NCI-H2196 (cell line): Measurements from ENCODE around the gene SELE.
"Not testable (repeated sequence)": the region's sequence is repeated elsewhere in the genome, so short reads cannot be mapped to it uniquely, and the experiment has no call there.

Source experiments
- DNase-seq: peaks from one replicate; lab custom pipeline; 2025; ENCODE audit not compliant: unreplicated experiment; lab: John Stamatoyannopoulos, UW

SELE gene

GRCh38 chr1:169723763-169724162, 10.1 kb downstream of the SELE start:
- DNase-seq, result no peak

GRCh38 chr1:169722779-169723178, 11.1 kb downstream of the SELE start:
- DNase-seq, result no peak

GRCh38 chr1:169715100-169715499, 18.8 kb downstream of the SELE start:
- DNase-seq, result not testable (repeated sequence)

GRCh38 chr1:169713090-169713489, 20.8 kb downstream of the SELE start:
- DNase-seq, result not testable (repeated sequence)

- DNase-seq, result no peak
Measured at GRCh38 chr1:169712309-169712631, 21.6 kb downstream of the SELE start.

GRCh38 chr1:169711469-169712308, 22.2 kb downstream of the SELE start, which contains the start of gene SELL:
Gene SELL, minus strand, starts transcription at chr1:169711620. Its CDS starts 122 bp downstream, at chr1:169711498.
- DNase-seq, result peak; percentile 55

GRCh38 chr1:169708647-169709046, 25.2 kb downstream of the SELE start:
- DNase-seq, result no peak

- no peak for DNase-seq
Measured at GRCh38 chr1:169707912-169708604, 25.8 kb downstream of the SELE start.

GRCh38 chr1:169704797-169705196, 29.1 kb downstream of the SELE start:
- no peak for DNase-seq

- DNase-seq, result no peak
Measured at GRCh38 chr1:169701261-169702005, 32.4 kb downstream of the SELE start.

GRCh38 chr1:169699707-169700106, 34.2 kb downstream of the SELE start:
- DNase-seq, result no peak

GRCh38 chr1:169698976-169699375, 34.9 kb downstream of the SELE start:
- DNase-seq, result no peak

GRCh38 chr1:169697755-169698154, 36.1 kb downstream of the SELE start:
- no peak for DNase-seq

GRCh38 chr1:169696273-169697100, 37.4 kb downstream of the SELE start:
- DNase-seq, result no peak

GRCh38 chr1:169694304-169695075, 39.4 kb downstream of the SELE start:
- DNase-seq, result no peak

GRCh38 chr1:169692756-169693460, 41.0 kb downstream of the SELE start:
- no peak for DNase-seq

GRCh38 chr1:169690489-169690888, 43.4 kb downstream of the SELE start:
- DNase-seq, result no peak

GRCh38 chr1:169689395-169689794, 44.5 kb downstream of the SELE start:
- DNase-seq, result no peak

GRCh38 chr1:169688377-169688776, 45.5 kb downstream of the SELE start:
- DNase-seq, result not testable (repeated sequence)
